ENCODE data around the gene NR6A1.

The NR6A1 gene

GRCh38 chr9:124514874-124515273 lies 256.2 kb downstream of the NR6A1 start:
- no peak for FAIRE-seq

GRCh38 chr9:124514125-124514524 lies 257.0 kb downstream of the NR6A1 start:
- no peak for FAIRE-seq

- FAIRE-seq: no peak
These were observed 257.6 kb downstream of the NR6A1 start for GRCh38 chr9:124513376-124513994.

- FAIRE-seq: no peak
These were observed 258.3 kb downstream of the NR6A1 start for GRCh38 chr9:124512806-124513204.

GRCh38 chr9:124511891-124512805 lies 259.0 kb downstream of the NR6A1 start:
- FAIRE-seq: no peak

- FAIRE-seq: no peak
These were observed 259.7 kb downstream of the NR6A1 start for GRCh38 chr9:124511426-124511840.

- FAIRE-seq: no peak
These were observed 260.3 kb downstream of the NR6A1 start for GRCh38 chr9:124510650-124511425.

GRCh38 chr9:124507880-124508423 lies 263.2 kb downstream of the NR6A1 start:
- FAIRE-seq: no peak

- FAIRE-seq: no peak
These were observed 263.9 kb downstream of the NR6A1 start, which contains the start of gene NR5A1 for GRCh38 chr9:124506931-124507879. Gene NR5A1, minus strand, starts transcription at chr9:124507399. Its CDS starts 4,004 bp downstream, at chr9:124503395.

GRCh38 chr9:124506433-124506832 lies 264.7 kb downstream of the NR6A1 start:
- no peak for FAIRE-seq

- no peak for FAIRE-seq
These were observed 265.2 kb downstream of the NR6A1 start for GRCh38 chr9:124505901-124506346.

GRCh38 chr9:124505006-124505900 lies 265.9 kb downstream of the NR6A1 start:
- no peak for FAIRE-seq

GRCh38 chr9:124504530-124505005 lies 266.5 kb downstream of the NR6A1 start:
- no peak for FAIRE-seq

- no peak for FAIRE-seq
These were observed 267.2 kb downstream of the NR6A1 start for GRCh38 chr9:124503713-124504529.

GRCh38 chr9:124502711-124503702 lies 268.1 kb downstream of the NR6A1 start:
- no peak for FAIRE-seq

GRCh38 chr9:124501771-124502320 lies 269.3 kb downstream of the NR6A1 start:
- FAIRE-seq: no peak

- FAIRE-seq: no peak
These were observed 270.1 kb downstream of the NR6A1 start for GRCh38 chr9:124500796-124501611.
